ENCODE results near the gene TAGLN2.
A peak's percentile ranks its signal among the peaks of the same experiment; 100 is the strongest.

Gene TAGLN2

DNA sequence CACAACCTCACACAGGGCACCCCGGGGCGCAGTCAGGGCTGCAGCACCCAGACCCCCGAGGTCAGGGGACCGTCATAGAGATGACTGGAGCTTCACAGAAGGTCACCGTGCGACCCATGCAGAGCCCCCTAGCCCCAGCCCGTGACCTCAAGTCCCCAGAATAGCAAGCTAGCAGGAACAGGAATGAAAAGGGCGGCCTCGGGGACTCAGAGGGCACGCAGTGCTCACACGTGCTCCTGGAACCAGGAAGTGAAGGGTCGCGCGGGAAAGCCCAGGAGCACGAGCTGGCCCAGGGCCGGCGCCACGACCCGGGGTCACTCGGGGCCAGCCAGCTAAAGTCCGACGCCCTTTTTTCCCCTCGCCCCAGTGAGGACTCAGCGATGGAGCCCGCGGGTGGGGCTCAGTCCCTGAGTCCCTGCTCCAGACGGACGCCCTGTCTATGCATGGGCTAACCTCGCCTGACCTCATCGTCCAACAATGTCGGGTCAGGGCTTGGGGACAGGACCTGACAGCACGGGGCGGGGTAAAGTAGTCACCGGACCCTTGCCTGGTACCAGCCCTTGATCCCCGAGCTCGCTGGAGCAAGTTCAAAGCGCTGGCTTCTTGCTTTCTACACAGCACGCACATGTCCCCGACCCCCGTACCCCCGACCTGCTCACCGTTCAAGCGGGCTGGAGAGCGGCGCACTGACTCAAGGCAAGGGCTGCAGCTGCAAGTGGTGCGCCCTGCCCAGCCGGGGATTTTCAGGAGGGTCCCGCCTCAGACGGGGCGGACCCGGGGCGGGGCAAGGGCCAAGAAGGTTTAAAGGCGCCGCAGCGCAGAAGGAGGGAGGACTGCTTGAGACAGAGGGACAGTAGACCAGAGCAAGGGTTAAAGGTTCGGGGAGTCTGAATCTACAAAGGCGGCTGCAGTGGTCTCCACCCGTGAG lies at the start of gene TAGLN2:
TSS of gene TAGLN2 (minus strand) at position 717 of the 928 bp plus-strand sequence. CDS start 4,998 bp downstream, outside the sequence.
- peak; percentile 93 for DNase-seq

DNA sequence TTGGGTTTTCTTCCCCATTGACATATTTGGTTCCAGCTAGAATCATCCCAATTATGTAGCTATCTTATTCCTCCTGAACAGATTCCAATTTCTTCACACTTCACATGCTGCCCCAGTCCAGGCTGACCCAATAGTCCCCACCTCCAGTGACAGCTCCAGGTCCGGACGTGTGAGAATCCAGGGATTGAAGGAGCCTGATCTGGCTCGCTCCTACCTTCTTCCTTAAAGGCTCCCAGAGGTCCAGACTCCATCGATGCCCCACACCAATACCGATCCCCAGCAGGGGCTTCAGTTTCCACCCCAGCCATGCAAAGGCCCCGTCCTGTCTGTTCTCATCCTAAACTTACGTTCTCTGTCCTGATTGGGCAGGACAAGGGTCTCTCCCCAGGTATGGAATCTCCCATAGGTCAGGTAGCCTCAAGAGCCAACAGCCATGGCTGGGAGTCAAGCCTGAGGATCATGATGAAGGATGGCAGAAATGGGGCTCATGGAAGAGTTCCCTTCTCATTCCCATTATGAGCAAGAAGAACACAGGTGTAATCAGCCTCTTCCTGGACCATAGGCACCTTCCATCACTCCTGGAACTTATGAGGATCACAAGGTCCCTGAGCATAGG lies 49.2 kb upstream of the TAGLN2 start:
- DNase-seq, result no peak

DNA sequence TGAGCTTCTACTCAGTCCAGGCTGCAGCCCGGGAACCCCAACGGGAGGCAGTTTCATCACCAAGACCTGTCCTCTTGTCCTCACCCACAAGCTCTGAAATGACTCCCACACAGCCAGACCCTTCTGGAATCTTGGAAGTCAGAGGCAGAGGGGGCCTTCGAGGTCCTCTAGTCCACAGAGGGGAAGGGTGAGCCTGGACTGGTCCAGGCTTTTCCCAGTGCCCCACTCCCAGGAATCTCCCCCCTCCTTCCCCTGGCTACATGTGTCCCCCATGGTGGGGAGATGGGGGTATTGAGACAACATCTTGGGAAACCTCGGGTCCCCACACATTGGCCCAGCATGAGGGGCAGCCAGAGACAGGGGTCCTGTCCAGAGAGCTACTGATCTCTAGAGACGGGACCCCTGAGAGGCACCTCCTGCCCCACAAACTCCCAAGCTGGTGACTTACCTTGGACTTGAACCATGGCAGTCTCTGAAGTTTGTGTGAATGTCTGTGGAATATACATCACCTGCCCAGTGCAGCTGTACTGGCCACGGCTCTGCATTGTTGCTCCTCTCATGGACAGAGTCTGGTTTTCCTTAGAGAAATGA lies 48.1 kb upstream of the TAGLN2 start:
- DNase-seq, result no peak

DNA sequence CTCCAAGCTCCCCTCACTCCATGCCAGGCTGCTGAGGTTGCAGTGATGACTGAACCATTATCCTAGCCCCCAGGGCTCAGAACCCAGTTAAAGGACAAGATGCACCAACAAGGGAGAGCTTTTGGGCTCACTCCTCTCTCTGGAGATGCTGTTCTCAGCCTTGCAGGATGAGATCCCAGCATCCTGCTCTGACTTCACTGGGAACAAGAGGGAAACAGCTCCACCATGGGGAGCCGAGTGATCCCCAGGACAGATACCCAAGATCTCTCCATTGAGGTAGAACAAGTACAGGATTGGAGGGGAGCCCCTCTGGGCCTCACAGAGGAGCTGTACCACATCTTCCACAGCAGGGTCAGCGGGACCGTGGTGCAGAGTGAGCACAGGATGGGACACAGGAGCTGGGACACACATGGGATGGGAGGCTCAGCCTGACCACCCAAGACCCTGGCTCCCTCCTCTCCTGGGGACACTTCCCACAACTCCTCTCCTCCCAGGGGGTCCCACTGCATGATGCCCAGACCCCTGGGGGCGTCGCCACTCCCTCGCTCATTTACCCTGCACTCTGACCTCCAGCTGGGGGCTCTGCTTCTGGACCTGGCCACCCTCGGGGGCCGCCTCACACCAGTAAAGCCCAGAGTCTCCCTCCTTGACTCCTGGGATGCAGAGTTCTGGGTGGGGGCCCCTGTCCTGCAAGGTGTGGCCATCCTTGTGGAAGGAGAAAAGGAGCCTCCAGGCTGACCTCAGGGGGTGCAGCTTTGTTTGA lies 47.3 kb upstream of the TAGLN2 start:
- DNase-seq, result no peak

DNA sequence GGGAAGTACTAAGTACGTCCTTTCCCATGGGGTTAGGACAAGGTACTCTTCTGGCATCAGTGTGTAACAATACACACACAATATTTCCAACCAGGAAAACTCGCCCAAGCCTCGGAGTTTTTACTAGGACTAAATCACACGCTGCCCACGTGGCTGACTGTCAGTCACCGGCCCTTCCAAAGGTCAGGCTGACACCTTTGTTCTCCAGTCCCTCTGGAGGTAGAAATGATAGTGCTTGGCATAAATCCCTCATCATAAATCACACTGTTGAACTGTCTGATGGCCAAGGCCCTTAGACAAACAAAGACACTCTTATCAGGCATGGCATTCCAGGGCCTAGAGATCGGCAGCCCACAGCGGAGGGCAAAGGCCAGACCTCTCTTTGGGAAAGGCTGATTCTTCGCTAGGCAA lies 45.6 kb upstream of the TAGLN2 start:
- no peak for DNase-seq

DNA sequence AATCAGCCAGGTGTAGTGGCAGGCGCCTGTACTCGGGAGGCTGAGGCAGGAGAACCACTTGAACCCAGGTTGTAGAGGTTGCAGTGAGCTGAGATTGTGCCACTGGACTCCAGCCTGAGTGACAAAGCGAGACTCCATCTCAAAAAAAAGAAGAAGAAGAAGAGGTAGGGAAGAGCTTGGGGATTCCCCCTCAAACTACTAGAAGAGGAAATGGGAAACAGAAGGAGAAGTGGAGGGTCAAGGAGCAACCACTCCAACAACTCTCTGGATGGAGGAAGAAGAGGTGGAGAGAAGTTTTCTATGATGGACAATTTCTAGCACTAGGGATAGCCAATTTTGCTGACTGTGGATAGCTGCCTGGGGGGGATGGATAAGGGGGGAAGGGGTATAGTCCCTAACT lies 43.6 kb upstream of the TAGLN2 start:
- no peak for DNase-seq

DNA sequence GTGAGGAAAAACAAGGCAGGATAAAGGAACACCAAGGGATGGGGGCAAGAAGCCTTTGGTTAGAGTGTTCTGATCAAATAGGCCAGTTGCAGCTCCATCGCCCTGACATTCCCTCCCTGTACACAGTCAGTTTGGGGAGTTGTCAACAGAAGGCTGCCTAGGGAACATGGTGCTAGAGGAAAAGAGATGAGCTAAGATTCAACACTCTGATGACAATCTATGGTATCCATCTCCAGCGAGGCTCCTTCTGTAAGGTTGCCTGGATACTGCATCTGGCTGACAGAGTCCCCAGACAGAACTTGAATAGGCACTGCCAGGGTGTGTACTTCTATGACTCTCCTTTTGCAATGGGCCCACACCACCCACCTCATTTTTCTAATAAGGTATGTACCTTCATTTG lies 40.0 kb upstream of the TAGLN2 start:
- no peak for DNase-seq

DNA sequence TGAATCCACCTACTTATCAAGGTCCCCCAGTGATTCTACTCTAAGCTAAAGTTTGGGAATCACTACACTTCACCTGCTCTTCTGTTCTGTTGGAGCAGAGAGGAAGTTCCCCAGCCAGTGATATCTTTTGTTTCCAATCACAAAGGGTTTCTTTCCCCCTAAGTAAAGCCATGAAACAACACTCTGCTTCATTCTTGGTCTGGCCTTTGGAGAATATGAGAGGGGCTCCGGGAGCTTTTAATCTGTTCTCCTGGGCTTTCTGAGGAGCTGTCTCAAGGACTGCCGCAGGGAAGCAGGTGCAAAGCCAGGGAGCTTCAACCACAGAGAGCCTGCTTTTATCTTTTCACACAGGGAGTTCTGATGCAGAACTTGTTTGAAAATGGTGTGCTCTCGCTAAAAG lies 38.8 kb upstream of the TAGLN2 start:
- DNase-seq, result no peak

DNA sequence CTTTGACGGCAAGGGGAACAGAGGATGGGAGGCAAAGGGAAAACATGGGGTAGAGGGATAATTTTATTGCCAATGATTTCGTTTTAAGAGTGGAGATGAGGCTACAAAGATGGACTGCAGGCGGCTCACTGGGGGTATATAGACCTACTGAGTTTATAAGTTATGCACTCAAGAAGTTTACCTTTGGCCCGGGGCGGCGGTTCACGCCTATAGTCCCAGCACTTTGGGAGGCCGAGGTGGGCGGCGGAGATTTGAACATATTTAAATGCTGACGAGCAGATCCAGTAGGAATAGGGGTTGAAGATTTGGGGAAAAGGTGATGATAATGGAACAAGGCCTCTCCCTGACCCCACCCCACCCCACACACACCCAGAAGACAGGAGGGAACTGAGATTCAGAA lies 36.9 kb upstream of the TAGLN2 start:
- no peak for DNase-seq

DNA sequence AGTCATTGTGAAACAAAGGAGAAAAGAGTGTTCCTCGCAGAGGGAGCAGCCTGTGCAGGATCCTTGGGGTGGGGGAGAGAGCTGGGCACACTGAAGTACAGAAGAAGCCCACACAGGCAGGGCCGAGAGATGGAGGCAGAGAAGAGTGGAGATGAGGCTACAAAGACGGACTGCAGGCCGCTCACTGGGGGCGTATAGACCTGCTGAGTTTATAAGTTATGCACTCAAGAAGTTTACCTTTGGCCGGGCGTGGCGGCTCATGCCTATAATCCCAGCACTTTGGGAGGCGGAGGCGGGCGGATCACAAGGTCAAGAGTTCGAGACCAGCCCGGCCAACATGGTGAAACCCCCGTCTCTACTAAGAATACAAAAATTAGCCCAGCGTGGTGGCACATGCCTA lies 36.3 kb upstream of the TAGLN2 start:
- no peak for DNase-seq

DNA sequence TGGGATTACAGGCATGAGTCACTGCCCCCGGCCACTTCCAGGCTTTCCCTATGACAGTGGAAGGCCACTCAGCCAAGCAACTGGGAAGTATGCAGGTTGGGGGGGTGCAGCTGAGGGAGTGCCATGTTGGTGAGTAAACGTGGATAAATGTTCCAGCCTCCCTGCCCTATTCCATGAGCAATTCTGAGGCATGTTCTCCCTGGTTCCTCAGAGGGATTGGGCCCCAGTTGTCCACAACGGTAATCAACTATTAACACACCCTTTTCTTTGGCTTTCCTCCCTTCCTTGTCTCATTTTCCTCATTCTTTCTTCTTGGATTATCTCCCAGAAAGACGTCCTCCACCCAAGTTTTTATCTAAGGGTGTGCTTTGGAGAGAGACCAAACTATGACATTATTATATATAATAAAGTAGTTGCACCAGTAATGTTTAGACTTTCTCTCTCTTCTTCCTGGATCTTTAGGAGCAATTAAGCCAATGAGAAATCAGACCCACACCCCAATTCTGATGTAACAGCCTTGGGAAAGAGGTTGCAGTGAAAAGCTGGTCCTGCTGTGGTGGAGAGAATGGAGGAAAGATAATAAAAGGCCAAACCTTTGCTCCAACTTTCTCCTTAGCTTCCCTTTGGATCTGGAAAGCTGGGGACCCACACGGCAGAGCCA lies 35.5 kb upstream of the TAGLN2 start:
- no peak for DNase-seq

DNA sequence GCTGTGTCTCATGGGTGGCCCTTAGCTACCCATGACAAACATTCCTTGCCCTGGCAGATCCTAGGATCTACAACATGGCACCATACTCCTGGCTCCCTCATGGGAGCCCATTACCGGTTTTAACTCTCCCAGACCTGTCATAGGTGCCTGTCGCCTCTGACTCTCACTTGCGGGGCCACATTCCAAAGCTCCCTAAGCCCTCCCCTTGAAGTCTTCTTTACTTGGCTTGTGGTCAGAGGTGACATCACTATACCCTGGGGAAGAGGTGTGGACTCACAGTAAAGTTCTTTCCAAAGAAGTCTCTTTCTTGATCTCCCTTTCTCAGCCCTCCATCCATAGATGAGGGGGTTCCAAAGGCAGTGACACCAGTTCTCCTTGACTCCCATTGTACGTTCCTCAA lies 34.1 kb upstream of the TAGLN2 start:
- no peak for DNase-seq

DNA sequence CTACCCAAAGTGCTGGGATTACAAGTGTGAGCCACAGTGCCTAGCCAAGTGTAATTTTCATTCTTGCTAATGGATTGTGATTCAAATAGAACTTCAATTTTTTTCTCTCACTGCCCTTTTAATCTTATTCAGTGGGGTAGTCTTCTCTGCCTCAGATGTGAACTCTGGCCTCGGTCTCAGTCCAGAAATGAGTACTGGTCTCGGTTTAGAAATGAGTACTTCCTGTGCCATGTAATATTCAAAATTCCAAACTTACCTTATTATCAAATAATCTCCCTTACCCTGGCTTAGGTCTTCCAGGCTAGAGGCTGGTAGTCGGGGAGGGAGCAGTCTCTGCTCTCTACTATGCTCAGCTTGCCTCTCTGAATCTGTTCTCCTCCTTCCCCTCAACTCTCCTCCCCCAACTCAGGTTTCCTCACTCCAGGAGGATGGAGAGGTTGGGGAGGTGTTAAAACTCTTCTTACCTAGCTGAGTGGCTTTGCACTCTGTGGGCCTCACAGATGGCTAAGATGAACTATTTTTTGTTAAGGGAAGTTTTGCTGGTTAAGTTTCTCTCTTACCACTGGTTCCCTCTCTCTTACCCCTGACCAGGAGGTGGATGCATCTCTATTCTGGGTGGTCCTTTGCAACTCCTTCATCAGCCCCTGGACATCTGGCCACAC lies 33.5 kb upstream of the TAGLN2 start:
- peak; percentile 64 for DNase-seq

DNA sequence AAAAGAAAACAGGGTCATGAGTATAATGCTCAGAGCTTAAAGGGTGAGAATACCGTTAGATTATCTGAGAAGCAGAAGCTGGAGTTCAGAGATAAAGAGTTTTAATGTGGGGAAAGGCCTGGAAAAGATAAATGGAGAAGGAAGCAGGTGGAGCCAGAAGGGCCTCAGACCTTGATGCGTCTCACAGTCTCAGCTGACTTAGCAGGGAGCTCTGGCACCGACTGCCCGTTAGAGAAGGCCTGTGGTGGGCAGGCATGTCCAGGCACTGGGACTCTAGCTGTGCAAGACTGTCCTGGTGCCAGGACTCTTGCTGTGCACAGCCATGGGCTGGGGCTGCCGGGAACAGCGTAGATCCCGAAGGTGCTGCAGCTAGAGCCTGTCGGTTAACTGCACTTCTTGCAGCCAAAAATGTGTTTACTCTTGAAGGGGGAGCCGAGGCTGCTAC lies 32.5 kb upstream of the TAGLN2 start:
- no peak for DNase-seq

DNA sequence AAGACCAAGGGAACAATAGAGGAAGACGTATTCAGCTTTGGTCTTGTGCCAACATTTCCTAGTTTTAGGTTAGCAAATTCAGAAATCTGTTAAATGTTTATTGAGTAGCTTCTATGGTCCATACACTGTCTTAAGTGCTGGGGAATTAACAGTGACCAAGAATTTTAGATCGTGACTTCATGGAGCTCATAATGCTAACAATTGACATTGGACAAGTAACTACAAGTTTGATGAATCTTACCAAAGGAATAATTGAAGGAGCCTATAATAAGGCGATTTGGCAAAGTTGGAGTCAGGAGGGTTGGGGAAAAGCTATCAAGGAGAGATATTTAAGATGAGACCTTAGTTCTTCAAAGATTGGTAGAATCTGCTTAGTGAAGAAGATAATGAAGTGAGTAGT lies 30.1 kb upstream of the TAGLN2 start:
- no peak for DNase-seq

DNA sequence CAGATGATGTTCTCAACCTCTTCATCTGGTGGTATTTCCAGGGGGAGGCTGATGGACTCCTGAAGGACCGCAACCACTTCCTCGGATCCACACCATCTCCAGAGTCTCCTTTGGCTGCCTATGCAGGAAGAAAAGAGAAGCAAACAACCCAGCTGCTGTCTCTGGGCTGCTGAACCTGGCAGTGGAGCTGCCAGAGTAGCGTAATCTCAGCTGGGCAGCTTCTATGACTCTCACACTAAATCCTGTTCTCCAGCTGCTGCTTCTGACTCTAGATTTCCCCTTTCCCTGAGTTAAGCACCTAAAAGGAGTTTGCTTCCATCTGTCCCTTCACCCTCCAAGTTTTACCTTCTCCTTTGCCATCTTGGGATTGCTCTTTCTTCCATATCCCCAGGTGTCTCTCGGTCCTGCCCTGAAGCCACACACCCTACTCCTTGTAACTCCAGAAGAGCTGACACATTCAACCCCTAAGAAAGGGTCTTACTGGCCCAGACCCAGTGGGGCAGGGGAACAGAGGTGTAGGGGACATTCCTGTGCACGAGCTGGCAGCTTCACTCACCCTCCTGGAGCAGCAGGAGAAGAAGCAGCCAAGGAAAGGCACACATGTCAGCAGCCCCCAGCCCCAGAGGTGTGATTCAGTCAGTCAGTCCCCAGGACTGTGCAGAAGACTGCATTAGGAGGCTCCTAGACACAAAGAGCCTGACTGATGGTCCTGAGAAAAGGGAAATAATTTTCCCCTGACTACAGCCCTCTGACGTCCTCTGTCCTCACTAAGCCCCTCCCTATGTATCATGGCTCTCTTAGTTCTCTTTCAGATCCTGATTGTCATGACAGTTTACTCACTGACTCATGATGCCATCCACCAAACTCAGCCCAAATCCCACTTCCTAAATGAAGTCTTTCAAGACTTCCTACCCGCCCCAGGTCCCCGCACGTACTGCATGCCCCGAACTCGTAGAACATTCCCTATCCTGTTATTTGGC lies 28.5 kb upstream of the TAGLN2 start, which contains the start of gene SLAMF9:
TSS of gene SLAMF9 (minus strand) at position 702 of the 980 bp plus-strand sequence. CDS start at position 602, 100 bp downstream.
- no peak for DNase-seq

DNA sequence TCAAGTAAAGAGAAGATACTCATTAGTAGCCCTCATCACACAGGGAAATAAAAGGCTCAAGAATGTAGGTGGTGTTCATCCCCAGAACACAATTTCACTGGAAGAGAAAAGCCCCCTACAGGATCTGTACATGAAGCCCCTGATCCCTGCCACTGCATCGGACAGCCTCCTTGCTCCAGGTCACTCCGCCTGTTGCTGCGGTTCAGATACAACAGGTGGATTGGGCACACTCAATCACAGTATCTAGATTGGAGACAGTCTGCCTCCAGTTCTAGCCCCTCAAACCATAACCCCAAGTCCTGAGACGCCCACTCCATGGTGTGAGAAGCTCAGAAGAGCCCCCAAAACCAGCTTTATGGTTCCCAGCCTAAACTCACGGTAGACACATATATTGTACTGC lies 27.6 kb upstream of the TAGLN2 start:
- no peak for DNase-seq

DNA sequence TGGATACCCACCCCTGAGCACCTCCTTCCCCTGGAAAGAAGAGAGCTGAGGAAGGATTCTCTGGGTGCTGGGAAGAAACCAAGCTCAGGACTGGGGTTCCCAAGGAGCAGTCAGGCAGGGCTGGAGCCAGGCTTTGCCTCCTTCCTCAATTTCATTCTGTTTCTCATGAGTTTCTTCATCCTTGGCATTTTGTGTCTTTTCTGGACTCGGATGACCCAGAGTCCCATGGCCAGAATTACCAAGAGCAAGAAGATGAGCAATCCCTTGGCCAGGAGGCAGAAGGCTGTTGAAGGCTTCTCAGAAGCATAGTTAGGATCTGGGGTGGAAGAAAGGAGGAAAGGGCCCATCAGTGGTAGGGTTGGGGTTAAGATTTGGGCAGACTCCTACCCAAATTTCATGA lies 26.2 kb upstream of the TAGLN2 start:
- no peak for DNase-seq

DNA sequence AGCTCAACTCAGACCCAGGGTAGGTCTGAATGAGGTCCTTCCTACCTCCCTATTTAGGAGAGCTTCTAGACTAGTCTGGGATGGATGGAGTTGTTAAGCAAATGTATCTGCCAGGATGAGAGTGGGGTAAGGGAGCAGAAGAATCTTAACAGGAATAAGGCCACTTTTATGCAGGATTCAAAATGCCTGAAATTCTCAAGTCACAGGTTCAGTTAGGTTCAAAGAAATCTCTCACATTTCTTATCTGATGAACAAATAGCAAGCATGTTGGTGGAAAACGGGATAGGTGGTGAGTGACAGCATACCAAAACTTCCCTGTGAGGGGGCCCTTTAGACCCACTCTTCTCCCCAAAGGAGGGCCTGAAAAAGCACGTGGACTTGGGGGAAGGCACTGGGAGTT lies 25.7 kb upstream of the TAGLN2 start:
- no peak for DNase-seq

DNA sequence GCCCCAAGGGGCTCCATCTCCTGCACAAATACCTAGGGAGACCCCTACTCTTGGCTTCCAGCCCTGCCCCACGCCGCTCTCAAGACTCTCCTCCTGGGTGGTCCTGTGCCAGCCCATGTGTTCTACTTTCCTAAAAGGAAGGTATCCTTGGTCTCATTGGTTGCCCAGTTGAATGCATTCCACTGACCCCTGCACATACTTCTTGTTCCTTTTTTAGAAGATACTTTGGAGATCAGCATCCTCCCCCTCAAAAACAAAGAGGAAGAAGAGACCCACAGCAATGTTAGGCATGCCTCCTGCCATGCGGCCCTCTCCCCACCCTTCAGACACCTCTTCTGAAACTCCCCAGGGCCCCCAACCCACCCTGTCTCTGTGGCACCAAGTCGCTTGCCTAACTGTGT lies 24.7 kb upstream of the TAGLN2 start:
- no peak for DNase-seq

DNA sequence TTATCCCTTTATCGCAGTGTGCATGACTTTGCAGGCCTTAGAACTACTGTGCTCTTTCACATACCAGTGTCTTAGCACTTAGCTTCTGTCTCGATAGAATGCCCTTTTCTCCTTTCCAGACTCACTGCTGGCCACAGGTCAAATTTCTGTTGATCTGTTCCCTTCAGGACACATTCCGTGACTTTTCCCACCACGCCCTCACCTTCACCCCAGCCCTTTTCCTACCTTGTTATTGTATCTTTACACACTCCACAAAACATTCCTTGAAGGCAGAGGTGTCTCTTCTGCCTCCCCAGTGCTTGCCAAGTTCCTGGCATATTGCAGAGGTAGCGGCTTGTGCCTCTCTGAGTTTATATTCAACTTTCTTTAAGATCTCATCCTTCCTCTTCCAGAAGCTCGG lies 23.8 kb upstream of the TAGLN2 start:
- DNase-seq, result no peak
